Fibroblast of skin of right biceps (primary cell): ENCODE measurements around the gene GALM.

Source experiments
- DNase-seq: peaks from one replicate; pipeline ENCODE4 v3.0.0-alpha.2; 2013

The GALM gene

GRCh38 chr2:38778687-38779082, 112.8 kb downstream of the GALM start:
- DNase-seq = no peak

- DNase-seq = no peak
Observed at GRCh38 chr2:38783586-38783985, 117.7 kb downstream of the GALM start.
